Hippocampal formation (tissue), 2 donors: Measurements from ENCODE around the gene C1orf115.
"Not testable (repeated sequence)": the region's sequence is repeated elsewhere in the genome, so short reads cannot be mapped to it uniquely, and the experiment has no call there.

Experiments
- DNase-seq, 2 donors: peaks; one replicate each; lab custom pipeline; 2025; lab: John Stamatoyannopoulos, UW

The C1orf115 gene

DNA sequence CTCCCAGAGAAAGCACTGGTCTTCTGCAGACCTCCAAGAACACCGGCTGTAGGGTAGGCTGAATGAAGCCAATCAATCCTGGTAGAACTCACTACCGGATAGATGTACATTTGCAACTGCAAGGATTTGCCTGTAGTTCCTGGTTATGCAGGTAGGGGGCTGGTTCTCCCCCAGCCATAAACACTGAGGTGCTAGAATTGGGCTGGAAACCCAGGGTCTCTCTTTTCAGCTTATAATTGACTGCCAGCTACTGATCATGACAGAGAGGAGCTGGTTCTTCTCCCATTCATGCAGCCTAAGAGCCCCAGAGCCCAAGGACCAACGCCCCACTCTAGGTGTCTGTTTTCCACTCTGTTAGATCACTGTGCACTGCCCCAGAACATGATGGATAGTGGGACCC is 36.5 kb downstream of the C1orf115 start:
- DNase-seq: no peak

DNA sequence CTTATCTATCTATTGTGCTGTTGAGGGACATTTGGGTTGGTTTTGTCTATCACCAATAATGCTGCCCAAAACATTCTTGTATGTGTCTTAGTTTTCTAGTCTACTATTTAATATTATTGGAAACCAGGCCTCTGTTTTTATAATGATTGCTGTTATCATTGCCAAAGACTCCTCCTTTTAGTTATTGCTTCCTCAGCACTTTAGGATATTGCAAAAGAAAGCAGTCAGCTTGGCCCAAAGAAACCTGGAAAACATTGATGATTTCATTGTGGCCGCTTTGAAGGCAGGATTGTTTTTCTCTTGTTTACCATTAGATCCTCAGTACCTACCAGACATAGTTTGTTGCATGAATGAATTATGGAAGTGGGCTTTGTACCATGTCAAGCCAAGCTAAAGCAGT is 37.4 kb downstream of the C1orf115 start:
- DNase-seq: no peak

DNA sequence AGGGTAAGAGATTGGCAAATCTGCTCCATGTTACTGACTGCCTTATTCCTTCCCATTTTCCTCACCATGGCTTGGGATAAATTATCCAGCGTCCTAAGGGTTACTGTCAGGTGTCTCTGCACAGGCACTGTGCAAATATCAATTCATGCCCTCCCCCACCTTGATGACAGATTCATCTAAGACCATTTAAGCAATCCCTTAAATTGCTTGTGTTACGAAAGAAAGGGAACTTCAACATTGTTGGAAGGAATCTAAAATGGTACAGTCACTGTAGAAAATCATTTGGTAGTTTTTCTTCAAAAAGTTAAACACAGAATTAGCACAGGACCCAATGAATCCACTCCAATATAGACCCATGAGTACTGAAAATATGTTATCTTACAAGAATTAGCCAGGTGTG is 40.3 kb downstream of the C1orf115 start:
- DNase-seq: no peak

DNA sequence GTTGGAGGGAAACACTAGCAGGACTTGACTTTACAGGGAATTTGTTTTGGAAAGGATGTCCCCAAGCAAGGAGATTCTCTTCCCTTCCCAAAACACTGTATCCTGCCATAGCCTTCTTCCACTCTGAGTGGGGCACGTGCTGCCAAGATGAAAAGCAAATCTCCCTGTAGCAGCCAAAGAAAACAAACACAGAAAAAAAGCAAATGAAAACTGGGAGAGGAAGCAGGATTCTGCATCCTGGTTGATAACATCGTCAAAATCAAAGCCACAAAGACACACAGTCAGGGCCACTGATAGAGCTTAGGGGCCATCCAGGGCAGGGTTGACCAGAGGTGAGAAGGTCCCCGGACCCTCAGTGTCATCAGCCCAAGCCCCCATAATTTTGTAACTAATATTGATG is 42.0 kb downstream of the C1orf115 start:
- DNase-seq: no peak

DNA sequence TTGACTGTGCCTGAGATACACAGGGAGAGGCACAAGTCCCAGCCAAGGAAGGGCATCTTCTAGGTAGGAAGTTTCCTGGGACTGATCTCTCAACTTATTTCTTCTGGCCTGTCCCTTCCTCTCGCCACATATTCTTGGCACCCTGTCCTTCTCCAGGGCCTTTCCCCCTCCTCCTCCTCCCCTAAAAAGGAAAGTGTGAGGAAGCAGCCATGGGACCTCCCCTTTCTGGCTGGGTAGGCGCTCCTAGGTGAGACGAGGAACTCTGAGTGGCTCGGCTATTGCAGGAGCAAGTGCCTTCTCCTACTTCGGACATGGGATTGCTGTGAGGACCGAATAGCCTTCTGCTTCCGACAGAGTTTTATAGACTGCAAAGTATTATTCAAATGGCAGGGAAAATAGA is 42.5 kb downstream of the C1orf115 start:
- DNase-seq: no peak

DNA sequence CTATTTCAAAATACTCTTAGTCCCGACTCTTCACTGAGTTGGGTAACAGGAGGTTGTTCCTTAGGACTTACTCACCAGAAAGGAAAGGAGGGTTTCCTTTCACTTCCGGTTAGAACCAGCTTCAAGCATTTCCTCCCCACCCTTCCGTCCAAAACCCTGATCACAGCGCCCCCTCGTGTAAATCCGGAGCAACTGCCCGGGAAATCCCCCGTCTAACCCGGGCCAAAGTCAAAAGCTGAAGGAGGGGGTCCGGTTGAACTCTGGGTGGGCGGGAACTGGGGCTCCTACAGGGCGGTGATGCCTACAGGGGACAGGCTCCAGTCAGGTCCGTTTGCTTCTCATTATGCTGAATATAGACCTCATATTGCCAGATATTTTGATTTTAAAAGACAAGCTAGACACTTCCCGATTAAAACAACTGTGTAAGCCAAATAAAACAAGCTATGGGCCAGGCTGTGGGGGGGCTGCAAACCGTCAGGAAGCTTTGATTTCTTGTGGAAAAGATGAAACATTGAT is 43.0 kb downstream of the C1orf115 start:
- DNase-seq: peak; percentile 25

DNA sequence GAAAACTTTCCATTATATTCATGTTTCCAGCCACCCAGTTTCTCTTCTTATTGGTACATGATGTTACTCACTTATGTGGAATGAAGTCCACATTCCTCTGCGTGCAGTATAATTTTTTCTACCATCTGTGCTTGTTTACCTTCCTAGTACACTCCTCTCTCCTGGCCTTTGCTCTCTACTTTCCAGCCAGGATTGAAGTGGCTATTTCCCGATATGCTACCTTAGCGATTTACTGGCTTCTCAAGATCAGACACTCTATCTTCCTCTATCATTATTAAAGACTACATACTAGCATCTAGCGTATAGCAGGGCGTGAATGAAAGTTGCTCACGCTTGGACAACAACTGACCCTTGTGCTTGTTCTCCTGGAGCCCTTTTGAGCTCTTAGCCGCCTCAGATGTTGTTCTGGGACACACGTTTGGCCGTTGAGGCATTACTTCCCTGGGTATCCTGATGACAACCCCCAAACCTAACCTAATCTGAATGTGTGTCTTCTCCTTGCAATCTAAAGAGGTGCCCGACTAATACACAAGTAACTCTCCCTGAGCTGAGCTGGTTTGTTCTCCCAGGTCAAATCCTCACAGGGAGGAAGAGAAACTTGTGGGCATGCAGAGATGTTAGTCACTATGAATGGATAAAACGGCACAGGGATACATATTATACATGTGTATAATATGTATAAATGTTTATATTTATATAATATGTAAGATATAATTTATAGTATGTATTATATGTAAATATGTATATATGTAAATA is 44.6 kb downstream of the C1orf115 start:
- DNase-seq: no peak

DNA sequence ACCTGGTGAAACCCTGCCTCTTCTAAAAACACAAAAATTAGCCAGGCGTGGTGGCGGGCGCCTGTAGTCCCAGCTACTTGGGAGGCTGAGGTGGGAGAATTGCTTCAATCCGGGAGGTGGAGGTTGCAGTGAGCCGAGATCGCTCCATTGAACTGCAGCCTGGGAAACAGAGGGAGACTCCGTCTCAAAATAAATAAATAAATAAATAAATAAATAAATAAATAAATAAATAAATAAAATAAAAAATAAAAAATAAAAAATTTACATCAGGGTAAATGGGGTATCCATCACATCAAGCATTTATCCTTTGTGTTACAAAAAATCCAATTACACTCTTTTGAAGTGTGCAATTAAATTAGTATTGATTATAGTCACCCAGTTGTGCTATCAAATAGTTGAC is 46.1 kb downstream of the C1orf115 start:
- not testable (repeated sequence) for DNase-seq

DNA sequence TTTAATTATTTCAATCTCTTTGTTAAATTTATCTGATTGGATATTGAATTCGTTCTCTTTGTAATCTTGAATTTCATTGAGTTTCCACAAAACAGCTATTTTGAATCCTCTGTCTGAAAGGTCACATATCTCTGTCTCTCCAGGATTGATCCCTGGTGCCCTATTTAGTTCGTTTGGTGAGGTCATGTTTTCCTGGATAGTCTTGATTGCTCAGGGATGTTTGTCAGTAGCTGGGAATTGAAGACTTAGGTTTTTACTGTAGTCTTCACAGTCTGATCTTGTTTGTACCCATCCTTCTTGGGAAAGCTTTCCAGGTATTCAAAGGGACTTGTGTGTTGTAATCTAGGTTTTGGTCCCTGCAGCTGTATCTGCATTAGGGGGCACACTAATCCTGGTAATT is 51.2 kb downstream of the C1orf115 start:
- DNase-seq: no peak

DNA sequence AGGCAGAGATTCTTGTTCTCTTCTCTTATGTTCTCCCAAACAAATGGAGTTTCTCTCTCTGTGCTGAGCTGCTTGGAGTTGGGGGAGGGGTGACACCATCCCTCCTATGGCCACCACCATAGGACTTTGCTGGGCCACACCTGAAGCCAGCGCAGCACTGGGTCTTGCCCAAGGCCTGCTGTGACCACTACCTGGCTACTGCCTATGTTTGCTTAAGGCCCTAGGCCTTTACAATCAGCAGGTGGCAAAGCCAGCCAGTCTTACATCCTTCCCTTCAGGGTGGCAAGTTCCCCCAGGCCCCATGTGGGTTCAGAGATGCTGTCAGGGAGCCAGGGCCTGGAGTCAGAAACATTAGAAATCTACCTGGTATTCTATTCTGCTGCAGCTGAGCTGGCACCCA is 51.7 kb downstream of the C1orf115 start:
- no peak for DNase-seq

DNA sequence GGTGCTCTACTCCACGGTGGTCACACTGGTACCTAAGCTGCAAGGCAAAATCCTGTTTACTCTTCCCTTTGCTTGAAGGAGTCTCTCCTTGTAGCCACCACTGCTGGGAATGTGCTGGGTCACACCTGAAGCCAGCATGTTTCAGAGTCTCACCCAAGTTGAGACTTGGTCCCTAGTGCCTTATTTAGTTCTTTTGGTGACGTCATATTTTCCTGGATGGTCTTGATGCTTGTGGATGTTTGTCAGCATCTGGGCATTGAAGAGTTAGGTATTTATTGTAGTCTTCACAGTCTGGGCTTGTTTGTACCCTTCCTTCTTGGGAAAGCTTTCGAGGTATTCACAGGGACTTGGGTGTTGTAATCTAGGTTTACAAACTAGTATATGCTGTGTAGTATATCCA is 52.4 kb downstream of the C1orf115 start:
- no peak for DNase-seq

DNA sequence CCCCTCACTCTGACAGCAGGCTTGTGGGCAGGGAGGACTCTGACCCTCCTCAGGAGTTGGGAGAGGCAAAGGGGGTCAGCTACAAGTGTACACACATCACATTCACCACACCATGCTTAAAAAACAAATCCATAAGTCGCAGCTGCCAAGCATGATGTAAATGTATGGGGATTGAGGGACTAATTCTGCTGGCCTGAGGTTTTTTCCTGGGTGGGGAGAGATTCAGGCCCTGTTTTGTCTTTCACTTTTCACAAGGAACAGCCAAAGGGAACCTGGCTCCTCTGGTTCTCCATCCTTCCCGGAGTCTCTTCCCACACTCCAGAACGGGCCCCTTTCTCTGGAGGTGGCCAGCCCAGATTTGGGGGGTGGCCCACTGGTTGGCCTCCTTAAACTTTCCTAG is 56.7 kb downstream of the C1orf115 start:
- no peak for DNase-seq

DNA sequence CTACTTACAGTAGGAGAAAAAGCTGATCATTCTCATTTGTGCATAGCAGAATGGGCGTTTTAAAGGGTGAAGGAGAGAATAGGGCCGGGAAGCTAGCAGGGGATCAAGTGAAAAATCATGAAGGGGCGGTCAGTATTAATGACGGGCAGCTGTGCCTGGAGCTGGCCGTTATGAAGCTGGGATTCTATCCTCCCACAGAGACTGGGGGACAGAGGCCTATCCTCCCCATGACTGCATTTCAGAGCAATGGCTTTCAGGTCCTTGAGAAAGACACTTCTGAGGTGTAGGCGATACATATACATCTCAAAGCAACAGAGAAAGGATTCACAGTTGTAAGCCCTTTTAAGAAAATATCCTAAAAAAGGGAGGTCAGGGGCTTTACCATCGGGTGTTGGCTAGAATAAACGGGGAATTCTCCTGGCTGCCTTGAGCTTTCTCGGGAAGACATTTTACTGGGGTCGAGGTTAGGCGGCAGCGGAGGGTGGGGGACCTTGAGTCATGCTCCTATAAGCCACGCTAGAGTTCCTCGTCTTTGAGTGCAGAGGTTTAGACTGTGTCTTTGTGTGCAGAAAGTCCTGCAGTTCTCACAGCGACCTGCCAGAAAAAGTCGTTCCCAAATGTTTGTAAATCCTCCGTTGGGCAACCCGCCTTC is 57.4 kb downstream of the C1orf115 start:
- DNase-seq: no peak

DNA sequence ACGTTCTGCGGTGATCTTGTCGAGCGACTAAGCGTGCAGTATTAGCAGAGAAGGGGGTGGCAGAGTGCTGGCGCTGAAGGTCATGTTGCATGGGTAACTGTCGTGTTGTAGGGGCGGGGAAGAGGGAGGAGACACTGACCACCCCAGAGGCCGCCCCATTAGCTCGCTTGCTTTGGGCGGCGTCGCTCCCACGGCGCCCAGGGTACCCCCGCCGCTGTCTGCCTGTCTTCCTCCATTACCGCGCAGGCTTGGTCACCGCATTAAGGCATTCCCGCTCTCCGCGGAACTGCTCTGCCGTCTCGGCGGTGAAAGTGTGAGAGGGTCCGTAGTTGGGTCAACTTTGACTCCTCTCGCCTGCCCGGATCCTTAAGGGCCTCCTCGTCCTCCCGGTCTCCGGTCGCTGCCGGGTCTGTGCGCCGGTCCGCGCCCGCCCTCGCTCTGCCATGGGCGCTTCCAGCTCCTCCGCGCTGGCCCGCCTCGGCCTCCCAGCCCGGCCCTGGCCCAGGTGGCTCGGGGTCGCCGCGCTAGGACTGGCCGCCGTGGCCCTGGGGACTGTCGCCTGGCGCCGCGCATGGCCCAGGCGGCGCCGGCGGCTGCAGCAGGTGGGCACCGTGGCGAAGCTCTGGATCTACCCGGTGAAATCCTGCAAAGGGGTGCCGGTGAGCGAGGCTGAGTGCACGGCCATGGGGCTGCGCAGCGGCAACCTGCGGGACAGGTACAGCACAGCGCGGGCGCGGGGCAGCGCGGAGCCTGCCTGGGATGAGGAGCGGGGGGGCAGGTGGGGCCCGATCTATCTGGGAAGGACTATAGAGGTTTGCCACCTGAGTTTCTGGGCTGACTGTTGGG is 58.1 kb downstream of the C1orf115 start, which contains the start of gene MTARC2:
Gene MTARC2 (plus strand): TSS at position 234 of the 846 bp plus-strand sequence. CDS start 210 bp downstream, at position 444.
- peak; percentile 53 to 55 for DNase-seq
